HG03575 (cell line): ENCODE results near the gene PSMA8.
"Not testable (repeated sequence)": the region's sequence is repeated elsewhere in the genome, so short reads cannot be mapped to it uniquely, and the experiment has no call there.

ENCODE experiments used
- ATAC-seq: cut with Tn5 transposase; IDR thresholded peaks from one replicate; pipeline ENCODE4 v1.9.1; 2021; ENCODE audit not compliant: unreplicated experiment, insufficient number of reproducible peaks, low FRiP score; ENCODE audit errors: extremely low read depth

Gene PSMA8

DNA sequence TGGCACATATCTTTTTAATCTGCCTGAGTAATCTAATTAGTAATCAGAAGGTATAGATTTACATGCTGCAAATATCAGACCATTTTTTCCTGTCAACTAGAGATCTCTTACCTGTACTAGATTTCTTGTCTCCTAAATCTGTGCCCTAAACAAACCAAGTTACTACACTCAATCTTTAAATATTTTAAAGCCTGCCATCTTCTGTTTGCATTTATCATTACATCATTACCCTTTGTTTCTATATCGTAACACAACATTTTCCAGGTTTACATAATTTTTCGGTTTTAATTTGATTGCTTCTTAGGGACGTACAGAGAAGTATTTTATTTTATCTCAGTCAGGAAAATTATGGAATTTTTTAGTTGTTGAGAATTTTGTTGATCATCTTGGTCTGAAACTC, 25.7 kb downstream of the PSMA8 start:
- no peak for ATAC-seq

DNA sequence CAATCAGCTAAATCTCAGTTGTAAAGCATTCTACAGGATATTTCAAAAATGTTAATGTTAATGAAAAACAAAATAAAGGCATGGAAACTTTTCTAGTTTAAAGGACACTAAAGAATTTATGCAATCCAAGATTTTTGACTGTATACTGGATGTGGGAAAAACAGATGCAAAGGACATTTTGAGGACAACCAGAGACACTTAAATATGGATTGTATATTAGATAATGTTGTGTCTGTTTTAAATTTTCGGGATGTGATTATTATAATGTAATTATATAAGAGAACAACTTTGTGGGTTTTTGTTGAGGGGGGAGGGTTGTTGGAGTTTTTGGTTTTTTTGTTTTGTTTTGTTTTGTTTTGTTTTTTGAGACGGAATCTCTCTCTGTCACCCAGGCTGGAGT, 30.9 kb downstream of the PSMA8 start:
- ATAC-seq = no peak

DNA sequence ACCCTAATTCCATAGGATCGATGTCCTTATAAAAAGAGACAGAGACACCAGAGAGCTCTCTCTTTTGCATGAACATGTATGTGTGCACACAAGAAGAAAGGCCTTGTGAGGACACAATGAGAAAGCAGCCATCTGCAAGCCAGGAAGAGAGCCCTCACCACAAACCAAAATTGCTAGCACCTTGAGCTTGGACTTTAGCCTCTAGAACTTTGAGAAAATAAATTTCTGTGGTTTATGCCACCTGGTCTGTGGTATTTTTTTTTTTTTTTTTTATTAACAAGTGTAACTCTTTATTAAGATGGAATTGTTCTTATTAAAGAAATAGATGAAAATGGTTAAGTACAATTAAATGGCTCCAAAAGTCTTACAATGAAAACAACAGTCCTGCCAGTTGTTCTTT, 33.9 kb downstream of the PSMA8 start:
- peak; percentile 79 for ATAC-seq

DNA sequence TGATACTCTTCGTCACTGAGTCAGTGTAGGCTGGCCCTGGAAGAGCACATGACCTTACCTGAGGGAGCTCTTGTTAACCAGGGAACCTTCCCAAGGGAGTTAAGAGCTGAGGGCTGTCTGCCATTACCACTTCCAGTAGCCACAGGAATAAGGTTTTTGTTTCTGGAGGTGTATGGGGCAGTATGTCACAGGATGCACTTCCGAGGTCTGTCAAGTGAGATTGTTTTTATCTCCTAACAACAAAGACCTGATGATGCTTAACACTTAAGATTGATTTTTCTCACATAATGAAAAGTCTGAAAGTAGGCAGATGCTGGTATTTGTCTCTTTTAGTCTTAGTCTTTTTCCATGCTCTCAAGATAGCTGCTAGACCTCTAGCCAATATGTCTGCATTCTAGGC, 41.8 kb downstream of the PSMA8 start:
- no peak for ATAC-seq

DNA sequence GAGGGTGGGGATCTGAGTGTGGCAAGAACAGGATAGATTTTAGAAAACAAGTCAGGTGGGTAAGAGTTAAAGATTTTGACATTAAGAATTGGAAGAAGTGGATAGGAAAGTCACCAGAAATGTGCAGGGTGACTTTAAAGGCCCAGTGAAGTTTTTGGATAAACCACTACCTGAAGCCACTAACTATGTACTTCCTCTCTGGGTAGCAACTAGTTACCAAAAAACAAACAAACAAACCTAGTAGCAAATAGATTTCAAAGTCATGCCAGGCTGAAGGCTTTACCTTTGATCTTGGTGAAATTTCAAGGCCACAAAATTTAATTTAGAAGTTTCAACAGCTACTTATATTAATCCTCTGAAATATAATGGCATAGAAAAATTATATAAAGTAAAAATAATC, 42.5 kb downstream of the PSMA8 start:
- ATAC-seq = no peak

DNA sequence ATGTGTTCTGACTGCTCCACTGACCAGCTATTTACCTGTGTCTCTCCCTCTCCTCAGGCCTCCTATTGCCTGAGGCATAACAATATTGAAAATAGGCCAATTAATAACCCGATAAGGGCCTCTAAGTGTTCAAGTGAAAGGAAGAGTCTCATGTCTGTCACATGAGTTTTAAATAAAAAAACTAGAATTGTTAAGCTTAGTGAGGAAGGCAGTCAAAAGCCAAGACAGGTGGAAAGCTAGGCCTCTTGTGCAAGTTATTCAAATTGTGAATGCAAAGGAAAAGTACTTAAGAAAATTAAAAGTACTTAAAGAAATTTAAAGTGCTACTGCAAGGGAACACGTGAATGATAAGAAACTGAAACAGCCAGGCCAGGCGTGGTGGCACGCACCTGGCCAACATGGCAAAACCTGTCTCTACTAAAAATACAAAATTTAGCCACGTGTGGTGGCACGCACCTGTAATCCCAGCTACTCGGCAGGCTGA, 47.7 kb downstream of the PSMA8 start:
- no peak for ATAC-seq

DNA sequence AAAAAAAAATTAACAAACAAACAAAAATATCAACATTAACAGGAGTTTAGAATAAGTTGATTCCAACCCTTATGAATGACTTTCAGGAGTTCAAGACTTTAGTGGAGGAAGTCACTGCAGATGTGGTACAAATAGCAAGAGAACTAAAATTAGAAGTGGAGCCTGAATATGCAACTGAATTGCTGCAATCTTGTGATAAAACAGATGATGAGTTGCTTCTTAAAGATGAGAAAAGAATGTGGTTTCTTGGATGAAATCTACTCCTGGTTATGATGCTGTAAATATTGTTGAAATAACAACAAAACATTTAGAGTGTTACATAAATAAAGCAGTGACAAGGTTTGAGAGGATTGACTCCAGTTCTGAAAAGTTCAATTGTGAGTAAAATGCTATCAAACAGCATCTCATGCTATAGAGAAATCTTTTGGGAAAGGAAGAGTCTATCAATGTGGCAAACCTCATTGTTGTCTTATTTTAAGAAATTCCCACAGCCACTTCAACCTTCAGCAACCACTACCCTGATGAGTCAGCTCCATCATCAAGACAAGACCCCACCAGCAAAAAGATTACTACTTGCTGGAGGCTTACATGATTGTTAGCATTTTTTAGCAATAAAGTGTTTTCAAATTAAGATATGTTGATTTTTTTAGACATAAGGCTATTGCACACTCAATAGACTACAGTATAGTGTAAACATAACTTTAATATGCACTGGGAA, 49.9 kb downstream of the PSMA8 start:
- no peak for ATAC-seq

DNA sequence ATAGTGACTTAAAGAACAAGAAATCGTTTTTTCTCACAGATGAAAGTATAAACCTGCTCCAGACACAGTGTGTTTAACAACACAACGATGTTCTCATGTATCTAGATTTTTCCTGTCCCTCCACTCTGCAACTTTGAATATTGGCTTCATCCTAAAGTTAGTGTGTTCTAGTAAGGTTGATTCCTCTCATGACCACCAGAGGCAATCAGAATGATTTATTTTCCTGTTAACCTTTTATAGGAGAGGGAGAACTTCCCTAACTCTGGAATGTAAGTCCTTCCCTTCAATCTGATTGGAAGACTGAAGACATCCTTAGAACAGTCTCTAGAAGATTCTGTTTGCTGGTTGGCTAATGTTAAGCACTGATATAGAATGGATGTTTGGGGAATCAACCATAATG, 51.6 kb downstream of the PSMA8 start:
- no peak for ATAC-seq

DNA sequence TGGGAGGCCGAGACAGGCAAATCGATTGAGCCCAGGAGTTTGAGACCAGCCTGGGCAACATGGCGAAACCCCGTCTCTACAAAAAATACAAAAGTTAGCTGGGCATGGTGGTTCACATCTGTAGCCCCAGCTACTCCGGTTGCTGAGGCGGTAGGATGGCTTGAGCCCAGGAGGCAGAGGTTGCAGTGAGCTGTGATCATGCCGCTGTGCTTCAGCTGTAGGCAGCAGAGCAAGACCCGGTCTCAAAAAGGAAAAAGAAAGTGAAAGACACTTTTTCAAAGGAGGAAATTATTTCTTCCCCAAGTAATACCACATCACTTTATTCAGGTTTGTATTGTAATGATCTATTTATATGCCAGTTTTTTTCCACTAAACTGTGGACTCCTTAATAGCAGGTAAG, 56.8 kb downstream of the PSMA8 start:
- peak; percentile 72 for ATAC-seq

DNA sequence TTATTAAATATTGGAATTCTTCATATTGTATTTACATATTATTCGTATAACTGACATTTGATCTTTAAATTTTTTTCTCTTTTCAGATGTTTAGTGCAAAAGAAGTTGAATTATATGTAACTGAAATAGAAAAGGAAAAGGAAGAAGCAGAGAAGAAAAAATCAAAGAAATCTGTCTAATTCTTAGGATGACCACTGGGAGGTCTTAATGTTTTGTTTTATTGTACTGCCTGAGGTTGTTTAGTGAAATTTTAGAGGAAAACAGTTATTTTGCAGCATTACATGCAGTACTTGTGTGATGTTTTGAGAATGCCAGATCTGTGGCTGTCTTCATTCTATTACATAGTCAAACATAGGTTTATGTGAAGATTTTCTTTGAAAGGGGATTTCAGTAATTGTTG, 58.6 kb downstream of the PSMA8 start:
- no peak for ATAC-seq

DNA sequence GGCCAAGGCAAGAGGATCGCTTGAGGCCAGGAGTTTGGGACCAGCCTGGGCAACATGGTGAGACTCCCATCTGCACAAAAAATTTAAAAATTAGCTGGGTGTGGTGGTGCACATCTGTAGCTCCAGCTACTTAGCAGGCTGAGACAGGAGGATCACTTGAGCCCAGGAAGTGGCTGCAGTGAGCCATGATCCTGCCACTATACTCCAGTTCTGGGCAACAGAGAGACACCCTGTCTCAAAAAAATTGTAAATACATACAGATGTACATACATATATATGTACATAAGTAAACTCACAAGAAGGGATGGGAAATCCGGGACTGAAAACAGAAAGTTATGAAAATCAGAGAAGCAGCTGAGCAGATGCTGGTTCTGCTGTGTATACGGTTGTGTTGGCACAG, 62.9 kb downstream of the PSMA8 start:
- no peak for ATAC-seq

DNA sequence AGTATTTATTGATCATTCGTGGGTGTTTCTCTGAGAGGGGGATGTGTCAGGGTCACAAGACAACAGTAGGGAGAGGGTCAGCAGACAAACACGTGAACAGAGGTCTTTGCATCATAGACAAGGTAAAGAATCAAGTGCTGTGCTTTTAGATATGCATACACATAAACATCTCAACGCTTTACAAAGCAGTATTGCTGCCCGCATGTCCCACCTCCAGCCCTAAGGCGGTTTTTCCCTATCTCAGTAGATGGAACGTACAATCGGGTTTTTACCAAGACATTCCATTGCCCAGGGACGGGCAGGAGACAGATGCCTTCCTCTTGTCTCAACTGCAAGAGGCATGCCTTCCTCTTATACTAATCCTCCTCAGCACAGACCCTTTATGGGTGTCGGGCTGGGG, 68.3 kb downstream of the PSMA8 start:
- not testable (repeated sequence) for ATAC-seq

DNA sequence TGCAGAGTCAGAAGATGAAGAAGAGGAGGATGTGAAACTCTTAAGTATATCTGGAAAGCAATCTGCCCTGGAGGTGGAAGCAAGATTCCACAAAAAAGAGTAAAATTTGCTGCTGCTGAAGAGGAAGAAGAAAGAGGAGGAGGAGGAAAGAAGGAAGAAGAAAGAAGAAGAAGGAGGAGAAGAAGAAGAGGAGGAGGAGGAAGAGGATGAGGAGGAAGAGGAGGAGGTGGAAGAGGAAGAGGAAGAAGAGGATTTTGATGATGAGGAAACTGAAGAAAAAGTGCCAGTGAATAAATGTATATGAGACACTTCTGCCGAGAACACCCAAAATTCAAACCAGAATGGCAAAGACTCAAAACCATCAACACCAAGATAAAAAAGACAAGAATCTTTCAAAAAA, 71.6 kb downstream of the PSMA8 start:
- ATAC-seq = no peak

DNA sequence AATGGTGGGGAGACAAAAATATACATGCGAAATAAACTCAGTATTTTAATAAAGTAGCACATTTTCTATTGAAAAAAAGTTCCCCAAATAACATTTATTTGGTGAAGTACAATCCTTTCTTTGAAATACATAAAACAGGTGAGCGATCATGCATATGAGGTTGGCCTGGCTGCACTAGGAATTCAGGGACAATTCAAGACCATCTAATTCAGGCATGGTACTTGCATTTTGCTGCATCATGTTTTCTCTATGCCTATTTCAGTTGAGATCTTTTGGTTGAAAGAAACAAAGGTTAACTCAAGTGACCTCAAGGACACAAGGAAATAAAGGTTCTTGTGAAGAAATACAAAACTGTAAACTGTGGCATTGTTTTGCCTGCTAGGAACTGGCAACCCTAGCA, 72.8 kb downstream of the PSMA8 start:
- ATAC-seq = no peak

DNA sequence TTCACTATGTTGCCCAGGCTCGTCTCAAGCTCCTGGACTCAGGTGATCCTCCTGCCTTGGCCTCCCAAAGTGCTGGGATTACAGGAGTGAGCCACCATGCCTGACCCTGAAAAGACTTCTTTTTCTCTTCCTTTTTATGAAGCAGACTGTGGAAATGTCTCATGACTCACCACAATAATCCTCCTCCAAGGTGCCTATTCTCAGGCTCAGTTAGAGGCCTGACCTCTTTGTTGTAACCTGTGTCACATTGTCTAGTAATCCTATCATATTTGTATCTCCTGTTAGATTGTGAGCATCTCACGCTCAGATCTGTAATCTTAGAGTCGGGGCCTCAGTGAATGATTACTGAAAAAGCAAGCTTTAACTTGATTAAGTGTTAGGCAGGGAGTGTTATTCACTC, 74.3 kb downstream of the PSMA8 start:
- ATAC-seq = no peak

DNA sequence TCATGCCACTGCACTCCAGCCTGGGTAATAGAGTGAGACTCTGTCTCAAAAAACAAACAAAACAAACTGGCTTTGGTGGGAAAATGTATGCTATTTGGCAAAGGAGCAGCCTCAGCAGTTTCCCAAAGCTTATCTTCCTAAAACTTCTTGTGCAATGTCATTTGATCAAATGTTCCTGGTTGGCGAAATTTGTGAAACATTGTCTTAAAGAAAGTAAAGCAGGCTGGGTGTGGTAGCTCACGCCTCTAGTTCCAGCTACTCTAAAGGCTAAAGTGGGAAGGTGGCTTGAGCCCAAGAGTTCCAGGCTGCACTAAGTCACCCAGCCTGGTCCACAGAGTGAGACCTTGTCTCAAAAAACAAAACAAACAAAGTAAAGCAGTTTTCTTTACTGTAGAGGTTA, 75.3 kb downstream of the PSMA8 start:
- ATAC-seq = no peak

DNA sequence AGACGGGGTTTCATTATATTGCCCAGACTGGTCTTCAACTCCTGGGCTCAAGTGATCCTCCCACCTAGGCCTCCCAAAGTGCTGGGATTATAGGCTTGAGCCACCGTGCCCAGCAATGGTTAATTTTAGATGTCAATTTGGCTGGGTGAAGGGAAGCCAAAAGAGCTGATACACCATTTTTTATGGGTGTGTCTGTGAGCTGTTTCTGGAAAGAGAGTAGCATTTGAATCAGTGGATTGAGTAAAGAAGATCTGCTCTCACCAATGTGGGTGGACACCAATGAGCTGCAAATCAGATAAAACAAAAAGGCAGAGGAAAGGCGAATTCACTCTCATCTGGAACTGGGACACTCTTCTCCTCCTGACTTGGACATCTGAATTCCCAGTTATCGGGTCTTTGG, 76.5 kb downstream of the PSMA8 start:
- ATAC-seq = no peak

DNA sequence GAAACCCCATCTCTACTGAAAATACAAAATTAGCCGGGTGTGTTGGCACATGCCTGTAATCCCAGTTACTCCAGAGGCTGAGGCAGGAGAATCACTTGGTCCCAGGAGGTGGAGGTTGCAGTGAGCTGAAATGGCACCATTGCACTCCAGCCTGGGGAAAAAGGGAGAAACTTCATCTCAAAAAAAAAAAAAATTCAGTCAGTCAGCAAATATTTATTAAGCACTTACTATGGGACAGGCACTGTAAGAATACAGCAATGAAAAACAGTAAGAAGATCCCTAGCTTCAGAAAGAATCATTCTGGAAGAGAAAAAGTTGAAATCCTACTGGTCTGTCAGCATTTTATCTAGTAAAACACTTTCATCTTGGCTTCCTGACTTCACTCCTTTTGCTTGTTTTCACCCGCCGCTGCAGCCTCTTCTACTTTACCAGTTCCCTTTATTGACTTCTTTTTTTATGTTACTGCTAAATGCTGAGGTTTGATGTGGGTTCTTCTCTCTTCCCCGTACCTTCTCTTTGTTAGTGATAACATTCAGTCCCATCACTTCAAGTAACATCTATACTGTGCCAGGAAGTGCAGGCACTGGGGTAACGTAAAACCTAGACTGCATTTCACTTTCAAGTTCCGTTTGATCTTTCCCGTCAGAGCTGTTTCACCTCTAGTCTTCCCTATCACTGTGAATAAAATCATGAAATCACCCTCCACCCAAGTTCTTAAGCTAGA, 81.7 kb downstream of the PSMA8 start:
- peak; percentile 87 for ATAC-seq

DNA sequence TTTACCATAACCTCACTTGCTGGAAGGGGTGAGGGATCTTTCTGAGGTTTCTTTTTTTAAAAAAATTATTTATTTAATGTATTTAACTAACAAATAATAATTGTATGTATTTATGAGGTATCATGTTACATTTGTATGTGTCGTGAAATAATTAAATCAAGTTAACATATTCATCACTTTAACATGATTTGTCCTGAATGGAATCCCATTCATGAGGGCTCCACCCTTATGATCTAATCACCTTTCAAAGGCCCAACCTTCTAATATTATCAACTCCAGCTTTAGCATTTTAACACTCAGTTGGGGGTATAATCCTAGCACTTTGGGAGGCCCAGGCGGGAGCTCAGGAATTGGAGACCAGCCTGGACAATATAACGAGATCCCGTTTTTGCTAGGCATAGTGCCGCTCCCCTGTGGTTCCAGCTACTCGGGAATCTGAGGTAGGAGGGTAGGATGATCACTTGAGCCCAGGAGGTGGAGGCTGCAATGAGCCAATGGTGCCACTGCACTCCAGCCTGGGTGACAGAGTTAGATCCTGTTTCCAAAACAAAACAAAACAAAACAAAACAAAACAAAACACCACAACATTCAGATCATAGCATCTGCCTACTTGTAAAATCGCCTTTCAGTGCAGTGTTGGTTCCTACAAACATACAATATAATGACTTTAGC, 91.5 kb downstream of the PSMA8 start:
- ATAC-seq = no peak

DNA sequence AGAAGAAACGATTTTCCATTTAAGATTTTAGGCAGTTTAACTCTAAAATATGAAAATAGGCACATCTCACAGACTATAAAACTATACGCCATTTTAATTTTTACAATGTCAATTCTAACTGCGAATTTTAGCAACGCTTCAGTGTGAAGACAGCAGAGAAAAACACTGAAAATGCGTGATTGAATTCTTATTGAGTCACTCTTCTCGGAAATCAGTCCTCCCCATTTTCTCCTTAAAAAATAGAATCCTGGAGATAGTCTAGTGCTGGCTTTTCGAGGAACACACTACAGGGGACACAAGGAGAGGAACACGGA, 92.2 kb downstream of the PSMA8 start:
- no peak for ATAC-seq
